ENCODE measurements around the gene ZDBF2. TPM values are rescaled to one million over a fixed set of nuclear protein-coding genes. Genes with fewer than 3 reads are reported as not detected.
"Not testable (repeated sequence)": the region's sequence is repeated elsewhere in the genome, so short reads cannot be mapped to it uniquely, and the experiment has no call there.

The ZDBF2 gene
- total RNA-seq, 1 experiment from 2014 or later, result 15.2 TPM

- DNase-seq (ENCODE audit: low read depth in 1 of 2, low spot score in 2 of 2), result peak in 1 of 2 experiments; percentile 18
- Histone ChIP-seq H3K27ac (no peak overlapping the region), H3K27me3 (replicated peaks) (no peaks in the 10 kb centered on the region), H3K4me3 (no peak overlapping the region), H3K9me3 (replicated peaks) (no peaks in the 10 kb centered on the region), H3K36me3 (no peaks in the 10 kb centered on the region), H3K4me1 (replicated peaks) (no peaks in the 10 kb centered on the region)
Measured at GRCh38 chr2:206253125-206253776, 21.2 kb upstream of the ZDBF2 start.

- Histone ChIP-seq H3K36me3 (no peaks in the 10 kb centered on the region), H3K27ac (no peak overlapping the region), H3K4me1 (replicated peaks) (no peaks in the 10 kb centered on the region), H3K9me3 (replicated peaks) (no peaks in the 10 kb centered on the region), H3K27me3 (replicated peaks) (no peaks in the 10 kb centered on the region), H3K4me3 (no peak overlapping the region)
- DNase-seq (ENCODE audit: low read depth in 1 of 2, low spot score in 2 of 2), result no peak
Measured at GRCh38 chr2:206253777-206254166, 20.7 kb upstream of the ZDBF2 start.

GRCh38 chr2:206255003-206255402, 19.5 kb upstream of the ZDBF2 start:
- Histone ChIP-seq H3K36me3 (no peaks in the 10 kb centered on the region), H3K27me3 (replicated peaks) (no peaks in the 10 kb centered on the region), H3K4me3 (no peak overlapping the region), H3K27ac (no peak overlapping the region), H3K9me3 (replicated peaks) (no peaks in the 10 kb centered on the region), H3K4me1 (replicated peaks) (0 out of 2 replicates have a peak, but pooled peaks cover 2% of the 10 kb centered on the region)
- DNase-seq (ENCODE audit: low read depth in 1 of 2, low spot score in 2 of 2), result no peak

GRCh38 chr2:206256706-206257205, 17.7 kb upstream of the ZDBF2 start:
- no peak for DNase-seq (ENCODE audit: low read depth in 1 of 2, low spot score in 2 of 2)
- no peak overlapping the region for H3K4me3 ChIP-seq
- H3K36me3 ChIP-seq, result no peaks in the 10 kb centered on the region
- no peaks in the 10 kb centered on the region; the same call in 1 of the 2 replicates for H3K27me3 ChIP-seq (replicated peaks)
- no peaks in the 10 kb centered on the region for H3K9me3 ChIP-seq (replicated peaks)
- H3K4me1 ChIP-seq (replicated peaks), result 0 out of 2 replicates have a peak, but pooled peaks cover 4% of the 10 kb centered on the region
- H3K27ac ChIP-seq, result no peak overlapping the region

- DNase-seq (ENCODE audit: low read depth in 1 of 2, low spot score in 2 of 2), result no peak
- H3K36me3 ChIP-seq, result no peaks in the 10 kb centered on the region
- no peaks in the 10 kb centered on the region; the same call in 1 of the 2 replicates for H3K27me3 ChIP-seq (replicated peaks)
Measured at GRCh38 chr2:206257350-206257749, 17.1 kb upstream of the ZDBF2 start.

GRCh38 chr2:206257861-206258260, 16.6 kb upstream of the ZDBF2 start:
- Histone ChIP-seq H3K27ac (no peak overlapping the region), H3K27me3 (replicated peaks) (peaks cover 3% of the 10 kb centered on the region; the same call in 1 of the 2 replicates), H3K36me3 (no peaks in the 10 kb centered on the region), H3K4me1 (replicated peaks) (0 out of 2 replicates have a peak, but pooled peaks cover 4% of the 10 kb centered on the region), H3K9me3 (replicated peaks) (no peaks in the 10 kb centered on the region), H3K4me3 (no peak overlapping the region)
- DNase-seq (ENCODE audit: low read depth in 1 of 2, low spot score in 2 of 2), result no peak

More at GRCh38 chr2:206257350-206257749, 17.1 kb upstream of the ZDBF2 start:
- Histone ChIP-seq H3K4me3 (no peak overlapping the region), H3K4me1 (replicated peaks) (0 out of 2 replicates have a peak, but pooled peaks cover 4% of the 10 kb centered on the region), H3K9me3 (replicated peaks) (no peaks in the 10 kb centered on the region), H3K27ac (no peak overlapping the region)

- not testable (repeated sequence) for H3K4me3 ChIP-seq; DNase-seq (ENCODE audit: low read depth in 1 of 2, low spot score in 2 of 2); H3K9me3 ChIP-seq (replicated peaks); H3K36me3 ChIP-seq; H3K27me3 ChIP-seq (replicated peaks); H3K27ac ChIP-seq; H3K4me1 ChIP-seq (replicated peaks)
Measured at GRCh38 chr2:206258615-206259014, 15.8 kb upstream of the ZDBF2 start.

GRCh38 chr2:206259376-206260187, 14.9 kb upstream of the ZDBF2 start:
- no peak for DNase-seq (ENCODE audit: low read depth in 1 of 2, low spot score in 2 of 2)
- Histone ChIP-seq H3K27me3 (replicated peaks) (peaks cover 3% of the 10 kb centered on the region; the same call in 1 of the 2 replicates), H3K9me3 (replicated peaks) (no peaks in the 10 kb centered on the region), H3K4me1 (replicated peaks) (0 out of 2 replicates have a peak, but pooled peaks cover 4% of the 10 kb centered on the region), H3K36me3 (no peaks in the 10 kb centered on the region), H3K27ac (no peak overlapping the region), H3K4me3 (no peak overlapping the region)

- Histone ChIP-seq H3K4me1 (replicated peaks) (0 out of 2 replicates have a peak, but pooled peaks cover 4% of the 10 kb centered on the region), H3K9me3 (replicated peaks) (no peaks in the 10 kb centered on the region), H3K4me3 (no peak overlapping the region), H3K36me3 (no peaks in the 10 kb centered on the region), H3K27ac (no peak overlapping the region), H3K27me3 (replicated peaks) (peaks cover 3% of the 10 kb centered on the region)
- peak in 1 of 2 experiments; percentile 39 for DNase-seq (ENCODE audit: low read depth in 1 of 2, low spot score in 2 of 2)
Measured at GRCh38 chr2:206260188-206261012, 14.1 kb upstream of the ZDBF2 start.

- no peaks in the 10 kb centered on the region for H3K9me3 ChIP-seq (replicated peaks)
- DNase-seq (ENCODE audit: low read depth in 1 of 2, low spot score in 2 of 2), result no peak
- no peak overlapping the region for H3K4me3 ChIP-seq
- H3K27ac ChIP-seq, result no peak overlapping the region
- H3K27me3 ChIP-seq (replicated peaks), result peaks cover 11% of the 10 kb centered on the region
- H3K4me1 ChIP-seq (replicated peaks), result 0 out of 2 replicates have a peak, but pooled peaks cover 4% of the 10 kb centered on the region
- H3K36me3 ChIP-seq, result no peaks in the 10 kb centered on the region
Measured at GRCh38 chr2:206263959-206264603, 10.4 kb upstream of the ZDBF2 start.

- Histone ChIP-seq H3K27me3 (replicated peaks) (peaks cover 11% of the 10 kb centered on the region), H3K36me3 (no peaks in the 10 kb centered on the region), H3K9me3 (replicated peaks) (no peaks in the 10 kb centered on the region), H3K27ac (no peak overlapping the region), H3K4me3 (no peak overlapping the region), H3K4me1 (replicated peaks) (no peaks in the 10 kb centered on the region)
- no peak for DNase-seq (ENCODE audit: low read depth in 1 of 2, low spot score in 2 of 2)
Measured at GRCh38 chr2:206266130-206267125, 8.0 kb upstream of the ZDBF2 start.

GRCh38 chr2:206267567-206267966, 6.9 kb upstream of the ZDBF2 start:
- H3K9me3 ChIP-seq (replicated peaks), result no peaks in the 10 kb centered on the region
- no peaks in the 10 kb centered on the region for H3K36me3 ChIP-seq
- no peak overlapping the region for H3K4me3 ChIP-seq
- no peak for DNase-seq (ENCODE audit: low read depth in 1 of 2, low spot score in 2 of 2)
- no peaks in the 10 kb centered on the region for H3K4me1 ChIP-seq (replicated peaks)
- peaks cover 10% of the 10 kb centered on the region for H3K27me3 ChIP-seq (replicated peaks)
- no peak overlapping the region for H3K27ac ChIP-seq
